Neural crest cell (in vitro differentiated cells): Measurements from ENCODE around the gene PRR35. TPM values are rescaled to one million over a fixed set of nuclear protein-coding genes. Genes with fewer than 3 reads are reported as not detected.
A peak's percentile ranks its signal among the peaks of the same experiment; 100 is the strongest.
"Not testable (repeated sequence)": the region's sequence is repeated elsewhere in the genome, so short reads cannot be mapped to it uniquely, and the experiment has no call there.

ENCODE experiments used
- DNase-seq: peaks from one replicate; pipeline ENCODE4 v3.0.0; 2021; ENCODE audit warnings: low read depth, mixed read lengths, low spot score
- H3K27ac Mint-ChIP-seq: one replicate; pipeline ENCODE4 v1.8.0; 2021; ENCODE audit warnings: mild to moderate bottlenecking, mixed read lengths; ENCODE audit not compliant: unreplicated experiment
- H3K27me3 Mint-ChIP-seq: 2 replicates; pipeline ENCODE4 v1.8.0; 2021; ENCODE audit warnings: low read depth, mild to moderate bottlenecking, mixed read lengths
- H3K36me3 Mint-ChIP-seq: 2 replicates; pipeline ENCODE4 v1.8.0; 2021; ENCODE audit warnings: low read depth, mild to moderate bottlenecking, mixed read lengths
- H3K4me1 Mint-ChIP-seq: 2 replicates; pipeline ENCODE4 v1.8.0; 2021; ENCODE audit warnings: mixed read lengths
- H3K4me3 Mint-ChIP-seq: one replicate; pipeline ENCODE4 v1.8.0; 2021; ENCODE audit warnings: mild to moderate bottlenecking, mixed read lengths
- H3K9me3 Mint-ChIP-seq: 2 replicates; pipeline ENCODE4 v1.8.0; 2021; ENCODE audit warnings: mixed read lengths
- CTCF ChIP-seq: fragments of 200-600 bp; sonication (generic); conservative IDR thresholded peaks from 2 replicates; pipeline ENCODE4 v1.5.0; 2021; ENCODE audit warnings: antibody characterized with exemption, mild to moderate bottlenecking
- total RNA-seq: library from RNA; stranded (reverse); gene quantifications from 2 replicates; pipeline ENCODE4 v1.2.1, GENCODE V29; 2021

PRR35 gene
- total RNA-seq, 1 donor from 2014 or later, result not detected

GRCh38 chr16:593406-593805, 33.2 kb downstream of the PRR35 start:
- H3K36me3 Mint-ChIP-seq, result peaks cover 13% of the 10 kb centered on the region
- peak overlapping the region; percentile 70 for H3K4me3 Mint-ChIP-seq
- TF ChIP-seq CTCF, result no peak
- no peak overlapping the region for H3K27ac Mint-ChIP-seq
- H3K9me3 Mint-ChIP-seq, result no peaks in the 10 kb centered on the region
- H3K27me3 Mint-ChIP-seq, result peaks cover 18% of the 10 kb centered on the region
- H3K4me1 Mint-ChIP-seq, result peaks cover 21% of the 10 kb centered on the region
- DNase-seq, result no peak

DNA sequence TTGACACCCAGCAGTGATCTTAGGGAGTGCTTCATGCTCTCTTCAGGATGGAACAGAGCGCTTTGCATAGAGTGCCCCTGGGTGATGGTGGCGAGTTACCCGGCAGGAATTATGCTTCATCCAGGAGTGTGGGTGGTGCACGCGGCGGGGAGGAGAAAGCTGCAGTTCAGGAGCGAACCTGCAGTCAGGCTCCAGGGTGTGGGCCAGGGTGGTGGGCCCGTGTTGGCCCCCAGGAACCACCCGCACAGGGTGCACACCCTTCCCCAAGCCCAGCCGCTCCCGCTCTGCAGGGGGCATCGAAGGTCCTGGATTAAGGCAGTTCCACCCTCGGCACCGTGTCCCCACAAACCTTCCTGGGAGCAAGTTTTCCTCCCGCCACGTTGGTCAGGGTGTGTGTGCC, 33.6 kb downstream of the PRR35 start:
- H3K9me3 Mint-ChIP-seq, result no peaks in the 10 kb centered on the region
- TF ChIP-seq CTCF, result no peak
- H3K27me3 Mint-ChIP-seq, result peaks cover 14% of the 10 kb centered on the region
- peak overlapping the region; percentile 70 for H3K4me3 Mint-ChIP-seq
- DNase-seq, result no peak
- H3K27ac Mint-ChIP-seq, result no peak overlapping the region
- peaks cover 17% of the 10 kb centered on the region for H3K4me1 Mint-ChIP-seq
- H3K36me3 Mint-ChIP-seq, result peaks cover 13% of the 10 kb centered on the region

DNA sequence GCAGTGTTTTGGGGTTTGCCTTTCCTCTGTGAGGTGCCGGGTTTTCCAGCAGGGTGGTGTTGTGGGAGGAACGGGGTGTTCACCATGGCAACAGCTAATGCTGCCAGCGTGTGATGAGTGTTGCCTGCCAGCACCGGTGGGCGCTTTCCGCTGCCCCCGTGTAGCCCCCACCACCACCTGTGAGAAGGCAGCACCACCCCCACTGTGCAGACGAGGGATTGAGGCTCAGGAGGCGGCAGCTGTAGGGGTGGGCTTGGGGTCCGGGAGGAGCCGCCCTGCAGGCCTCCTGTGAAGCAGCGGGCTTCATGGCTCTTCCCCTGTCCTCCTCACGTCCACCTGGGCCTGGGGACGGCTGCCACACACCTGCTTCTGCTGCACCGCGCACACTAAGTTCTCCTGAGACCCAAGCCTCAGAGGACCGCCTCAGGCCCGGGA, 34.9 kb downstream of the PRR35 start:
- no peak overlapping the region for H3K4me3 Mint-ChIP-seq
- H3K9me3 Mint-ChIP-seq, result no peaks in the 10 kb centered on the region
- DNase-seq, result no peak
- peaks cover 13% of the 10 kb centered on the region for H3K4me1 Mint-ChIP-seq
- H3K27me3 Mint-ChIP-seq, result peaks cover 8% of the 10 kb centered on the region
- peaks cover 10% of the 10 kb centered on the region for H3K36me3 Mint-ChIP-seq
- no peak for TF ChIP-seq CTCF
- no peak overlapping the region for H3K27ac Mint-ChIP-seq

GRCh38 chr16:595942-596735, 35.9 kb downstream of the PRR35 start:
- no peak for DNase-seq
- Mint-ChIP-seq H3K27ac (no peak overlapping the region), H3K9me3 (no peaks in the 10 kb centered on the region), H3K36me3 (peaks cover 6% of the 10 kb centered on the region), H3K4me3 (no peak overlapping the region), H3K27me3 (peaks cover 1% of the 10 kb centered on the region), H3K4me1 (peaks cover 9% of the 10 kb centered on the region)
- no peak for TF ChIP-seq CTCF

GRCh38 chr16:596736-597060, 36.5 kb downstream of the PRR35 start:
- Mint-ChIP-seq H3K4me1 (peaks cover 7% of the 10 kb centered on the region), H3K4me3 (no peak overlapping the region), H3K36me3 (peaks cover 8% of the 10 kb centered on the region), H3K27ac (no peak overlapping the region), H3K9me3 (no peaks in the 10 kb centered on the region), H3K27me3 (no peaks in the 10 kb centered on the region)
- TF ChIP-seq CTCF, result no peak
- DNase-seq, result no peak

- not testable (repeated sequence) for H3K36me3 Mint-ChIP-seq, H3K4me1 Mint-ChIP-seq, DNase-seq, H3K27me3 Mint-ChIP-seq, H3K9me3 Mint-ChIP-seq, H3K4me3 Mint-ChIP-seq, H3K27ac Mint-ChIP-seq
Measured at GRCh38 chr16:597655-598054, 37.5 kb downstream of the PRR35 start.
